Subcutaneous adipose tissue (tissue), 4 donors: ENCODE measurements around the gene GAN. TPM values are rescaled to one million over a fixed set of nuclear protein-coding genes. Genes with fewer than 3 reads are reported as not detected.

Experiments
- total RNA-seq, 4 donors: library from RNA; depleted of rRNA; stranded (reverse); fragments of >200 nt; gene quantifications; one replicate each; pipeline ENCODE4 v1.1.0, GENCODE V29; 2016
- TF ChIP-seq, protein P1 (sequence below): fragments of 450-650 bp; IDR thresholded peaks from one replicate; pipeline ENCODE4 v1.5.1; 2016; ENCODE audit warnings: low read depth, mild to moderate bottlenecking, control low read depth, antibody characterized with exemption, moderate library complexity

The GAN gene
- total RNA-seq, 4 donors from 2014 or later = 7.5 to 9.5 (median 9.4) TPM

GRCh38 chr16:81435567-81435966, 120.8 kb downstream of the GAN start:
- TF ChIP-seq, protein P1, sequence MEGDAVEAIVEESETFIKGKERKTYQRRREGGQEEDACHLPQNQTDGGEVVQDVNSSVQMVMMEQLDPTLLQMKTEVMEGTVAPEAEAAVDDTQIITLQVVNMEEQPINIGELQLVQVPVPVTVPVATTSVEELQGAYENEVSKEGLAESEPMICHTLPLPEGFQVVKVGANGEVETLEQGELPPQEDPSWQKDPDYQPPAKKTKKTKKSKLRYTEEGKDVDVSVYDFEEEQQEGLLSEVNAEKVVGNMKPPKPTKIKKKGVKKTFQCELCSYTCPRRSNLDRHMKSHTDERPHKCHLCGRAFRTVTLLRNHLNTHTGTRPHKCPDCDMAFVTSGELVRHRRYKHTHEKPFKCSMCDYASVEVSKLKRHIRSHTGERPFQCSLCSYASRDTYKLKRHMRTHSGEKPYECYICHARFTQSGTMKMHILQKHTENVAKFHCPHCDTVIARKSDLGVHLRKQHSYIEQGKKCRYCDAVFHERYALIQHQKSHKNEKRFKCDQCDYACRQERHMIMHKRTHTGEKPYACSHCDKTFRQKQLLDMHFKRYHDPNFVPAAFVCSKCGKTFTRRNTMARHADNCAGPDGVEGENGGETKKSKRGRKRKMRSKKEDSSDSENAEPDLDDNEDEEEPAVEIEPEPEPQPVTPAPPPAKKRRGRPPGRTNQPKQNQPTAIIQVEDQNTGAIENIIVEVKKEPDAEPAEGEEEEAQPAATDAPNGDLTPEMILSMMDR = no peak

- TF ChIP-seq, protein P1 = no peak
Observed at GRCh38 chr16:81436386-81436785, 121.6 kb downstream of the GAN start.

DNA sequence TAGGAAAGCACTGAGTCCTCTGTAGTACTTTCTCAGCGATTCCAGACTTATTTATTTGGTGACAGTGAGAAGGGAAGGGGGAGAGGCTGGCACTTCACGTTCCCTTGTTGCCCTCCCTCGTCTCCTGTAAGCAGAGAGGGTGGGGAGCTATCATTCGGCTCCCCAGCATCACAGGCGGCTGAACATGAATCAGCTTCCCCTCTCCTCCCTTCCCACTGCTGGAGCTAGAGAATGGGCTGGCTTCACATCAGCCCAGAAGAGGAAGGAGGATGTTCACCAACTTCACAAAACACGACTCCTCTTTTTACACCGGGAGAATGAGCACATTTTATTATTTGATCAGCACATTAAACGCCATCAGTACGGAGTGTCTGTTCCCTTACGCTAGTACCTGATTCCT, 123.1 kb downstream of the GAN start:
- TF ChIP-seq, protein P1 = no peak

Other genes starting within 250 kb of the GAN start
- 1 to 10 TPM in 1 of 4 donors, under 1 TPM in 1, not detected in 2; 0.82 to 1.3 TPM for gene C16orf46, start 237.7 kb upstream of the GAN start, total RNA-seq
- 10 to 100 TPM; 22.8 to 57.1 (median 41.5) TPM for gene GCSH, start 218.6 kb upstream of the GAN start, total RNA-seq
- gene BCO1, start 76.3 kb upstream of the GAN start, total RNA-seq = not detected
- gene CMIP, start 129.8 kb downstream of the GAN start, total RNA-seq = 10 to 100 TPM; 19.9 to 40.3 (median 26.0) TPM